Hindlimb muscle (tissue), 1 donor: ENCODE data around the gene YJU2. TPM values are rescaled to one million over a fixed set of nuclear protein-coding genes. Genes with fewer than 3 reads are reported as not detected.

Experiments
- DNase-seq: peaks from one replicate; pipeline ENCODE4 v3.0.0-alpha.2; 2013
- polyA plus RNA-seq: library from polyadenylated mRNA; unstranded; fragments of 120-200 nt; gene quantifications from one replicate; pipeline ENCODE4 v1.2.1, GENCODE V29; 2013; ENCODE audit not compliant: insufficient read length

The YJU2 gene
- polyA plus RNA-seq, 1 donor = 14.9 TPM

GRCh38 chr19:4298810-4299550, 52.1 kb downstream of the YJU2 start:
- DNase-seq = no peak

- DNase-seq = no peak
Observed at GRCh38 chr19:4300589-4300988, 53.7 kb downstream of the YJU2 start.

GRCh38 chr19:4301590-4302242, 54.8 kb downstream of the YJU2 start:
- no peak for DNase-seq

GRCh38 chr19:4302243-4302640, 55.4 kb downstream of the YJU2 start, which contains the start of gene TMIGD2:
TMIGD2 (minus strand) TSS chr19:4302389; CDS start chr19:4302385, 4 bp downstream.
- DNase-seq = no peak

- DNase-seq = no peak
Observed at GRCh38 chr19:4303819-4304537, 57.1 kb downstream of the YJU2 start.

- no peak for DNase-seq
Observed at GRCh38 chr19:4304538-4305256, 57.8 kb downstream of the YJU2 start, which contains the start of gene FSD1. FSD1 (plus strand) TSS chr19:4304598; CDS start chr19:4304747, 149 bp downstream.

- no peak for DNase-seq
Observed at GRCh38 chr19:4305257-4305612, 58.4 kb downstream of the YJU2 start.

- DNase-seq = no peak
Observed at GRCh38 chr19:4305659-4306058, 58.8 kb downstream of the YJU2 start.

GRCh38 chr19:4310247-4311121, 63.6 kb downstream of the YJU2 start:
- no peak for DNase-seq

- no peak for DNase-seq
Observed at GRCh38 chr19:4313847-4314490, 67.1 kb downstream of the YJU2 start.

GRCh38 chr19:4316956-4317355, 70.1 kb downstream of the YJU2 start:
- DNase-seq = no peak

GRCh38 chr19:4318460-4318859, 71.6 kb downstream of the YJU2 start:
- DNase-seq = no peak

Other genes starting within 250 kb of the YJU2 start
- 27.5 TPM for gene PIAS4, start 239.3 kb upstream of the YJU2 start, polyA plus RNA-seq
- gene ZBTB7A, start 180.2 kb upstream of the YJU2 start, polyA plus RNA-seq = 10.7 TPM
- gene MAP2K2, start 123.0 kb upstream of the YJU2 start, polyA plus RNA-seq = 124 TPM
- not detected for gene CREB3L3, start 93.4 kb upstream of the YJU2 start, polyA plus RNA-seq
- gene SIRT6, start 64.5 kb upstream of the YJU2 start, polyA plus RNA-seq = 15.5 TPM
- 1.6 TPM for gene ANKRD24, start 64.4 kb upstream of the YJU2 start, polyA plus RNA-seq
- gene EBI3, start 17.6 kb upstream of the YJU2 start, polyA plus RNA-seq = 0.72 TPM
- 174 TPM for gene SHD, start 32.2 kb downstream of the YJU2 start, polyA plus RNA-seq
- gene TMIGD2, start 55.3 kb downstream of the YJU2 start, polyA plus RNA-seq = 0.89 TPM
- 1.2 TPM for gene FSD1, start 57.5 kb downstream of the YJU2 start, polyA plus RNA-seq
- gene STAP2, start 91.7 kb downstream of the YJU2 start, polyA plus RNA-seq = 5.9 TPM
- gene MPND, start 96.5 kb downstream of the YJU2 start, polyA plus RNA-seq = 17.3 TPM
- gene SH3GL1, start 153.5 kb downstream of the YJU2 start, polyA plus RNA-seq = 64.4 TPM
- gene CHAF1A, start 155.6 kb downstream of the YJU2 start, polyA plus RNA-seq = 10.7 TPM
- gene UBXN6, start 210.7 kb downstream of the YJU2 start, polyA plus RNA-seq = 145 TPM
- 88.0 TPM for gene HDGFL2, start 225.2 kb downstream of the YJU2 start, polyA plus RNA-seq